Loucy (cell line): ENCODE measurements around the gene SLC35E4.
"Not testable (repeated sequence)": the region's sequence is repeated elsewhere in the genome, so short reads cannot be mapped to it uniquely, and the experiment has no call there.

Experiments
- H2AFZ ChIP-seq: fragments of 200-600 bp; sonication (generic); 2 replicates; pipeline ENCODE4 v1.6.0; 2016; ENCODE audit warnings: antibody characterized with exemption, mild to moderate bottlenecking, low read length, moderate library complexity
- H3F3A ChIP-seq: fragments of 200-600 bp; 2 replicates; pipeline ENCODE4 v1.6.0; 2016; ENCODE audit warnings: antibody characterized with exemption, low read depth, mild to moderate bottlenecking
- H3K27me3 ChIP-seq: fragments of 200-600 bp; sonication (generic); 2 replicates; pipeline ENCODE4 v1.6.1; 2014; ENCODE audit warnings: low read length, mild to moderate bottlenecking; ENCODE audit not compliant: insufficient read depth, poor library complexity, severe bottlenecking
- H3K36me3 ChIP-seq: fragments of 200-600 bp; sonication (generic); 2 replicates; pipeline ENCODE4 v1.6.1; 2016; ENCODE audit warnings: low read length; ENCODE audit not compliant: insufficient read depth
- H3K4me1 ChIP-seq: fragments of 200-600 bp; sonication (generic); 2 replicates; pipeline ENCODE4 v1.5.1; 2014; ENCODE audit warnings: low read length, mild to moderate bottlenecking; ENCODE audit not compliant: insufficient read depth, poor library complexity, severe bottlenecking
- H3K4me2 ChIP-seq: fragments of 200-600 bp; sonication (generic); 2 replicates; pipeline ENCODE4 v1.6.0; 2014; ENCODE audit warnings: antibody characterized with exemption, low read length, low read depth, mild to moderate bottlenecking; ENCODE audit not compliant: poor library complexity, severe bottlenecking
- H3K4me3 ChIP-seq: fragments of 200-600 bp; sonication (generic); 2 replicates; pipeline ENCODE4 v1.5.1; 2014; ENCODE audit warnings: low read length, mild to moderate bottlenecking, mixed read lengths; ENCODE audit not compliant: poor library complexity, severe bottlenecking
- H3K79me2 ChIP-seq: fragments of 200-600 bp; sonication (generic); 2 replicates; pipeline ENCODE4 v1.6.1; 2014; ENCODE audit warnings: low read length; ENCODE audit not compliant: insufficient read depth
- H3K9ac ChIP-seq: fragments of 200-600 bp; sonication (generic); 2 replicates; pipeline ENCODE4 v1.6.0; 2014; ENCODE audit warnings: mild to moderate bottlenecking, low read depth, low read length, moderate library complexity; ENCODE audit not compliant: poor library complexity, severe bottlenecking
- H3K9me2 ChIP-seq: fragments of 200-600 bp; sonication (generic); replicated peaks from 2 replicates; pipeline ENCODE4 v1.6.1; 2016; ENCODE audit warnings: low read depth, low read length, mixed read lengths
- H3K9me3 ChIP-seq: fragments of 200-600 bp; sonication (generic); 2 replicates; pipeline ENCODE4 v1.6.1; 2014; ENCODE audit warnings: mild to moderate bottlenecking, antibody characterized with exemption, low read length, low read depth; ENCODE audit not compliant: insufficient read depth
- H4K20me1 ChIP-seq: fragments of 200-600 bp; sonication (generic); 2 replicates; pipeline ENCODE4 v1.6.0; 2014; ENCODE audit warnings: antibody characterized with exemption, low read length, mild to moderate bottlenecking; ENCODE audit not compliant: insufficient read depth, poor library complexity, severe bottlenecking
- CTCF ChIP-seq: fragments of 200-600 bp; sonication (generic); conservative IDR thresholded peaks from 2 replicates; pipeline ENCODE4 v1.5.1; 2014; ENCODE audit warnings: mild to moderate bottlenecking, antibody characterized with exemption, low read length
- EZH2phosphoT487 ChIP-seq: fragments of 200-600 bp; IDR thresholded peaks from 2 replicates; pipeline ENCODE4 v1.6.1; 2018; ENCODE audit warnings: antibody characterized with exemption, mild to moderate bottlenecking, moderate library complexity, borderline replicate concordance

Gene SLC35E4

GRCh38 chr22:30591588-30592359 is 43.8 kb upstream of the SLC35E4 start, which contains the start of gene PES1:
PES1 (minus strand) TSS chr22:30591910; CDS start chr22:30591833, 77 bp downstream.
- Histone ChIP-seq H3F3A (no peaks in the 10 kb centered on the region), H3K36me3 (peaks cover 16% of the 10 kb centered on the region; the same call in 1 of the 2 replicates), H3K79me2 (peaks cover 26% of the 10 kb centered on the region), H3K9me2 (no peaks in the 10 kb centered on the region), H3K9ac (peak within 1 kb of the TSS; percentile 87), H3K4me2 (peak within 1 kb of the TSS; percentile 92), H3K4me3 (peak within 1 kb of the TSS; percentile 88), H3K4me1 (peaks cover 17% of the 10 kb centered on the region), H3K27me3 (no peaks in the 10 kb centered on the region), H3K9me3 (no peaks in the 10 kb centered on the region), H2AFZ (peak within 1 kb of the TSS; percentile 67; the same call in 1 of the 2 replicates), H4K20me1 (no peaks in the 10 kb centered on the region)
- TF ChIP-seq EZH2phosphoT487 = no peak
- no peak for TF ChIP-seq CTCF

GRCh38 chr22:30592360-30592713 is 43.2 kb upstream of the SLC35E4 start:
- Histone ChIP-seq H3K36me3 (peaks cover 11% of the 10 kb centered on the region; the same call in 1 of the 2 replicates), H3K4me2 (peak overlapping the region; percentile 92), H3K79me2 (peaks cover 26% of the 10 kb centered on the region), H3K4me3 (peak overlapping the region; percentile 88), H3K4me1 (peaks cover 17% of the 10 kb centered on the region)
- not testable (repeated sequence) for H4K20me1 ChIP-seq, H3F3A ChIP-seq, H2AFZ ChIP-seq, H3K9me3 ChIP-seq, H3K9ac ChIP-seq, H3K27me3 ChIP-seq, H3K9me2 ChIP-seq

- Histone ChIP-seq H3K79me2 (peaks cover 4% of the 10 kb centered on the region), H3K4me1 (peaks cover under 1% of the 10 kb centered on the region), H3K9me3 (no peaks in the 10 kb centered on the region), H3K9ac (no peak overlapping the region), H2AFZ (no peak overlapping the region), H3K9me2 (no peaks in the 10 kb centered on the region), H3K36me3 (no peaks in the 10 kb centered on the region), H4K20me1 (no peaks in the 10 kb centered on the region), H3K4me2 (no peak overlapping the region), H3F3A (no peaks in the 10 kb centered on the region), H3K4me3 (no peak overlapping the region), H3K27me3 (no peaks in the 10 kb centered on the region)
- no peak for TF ChIP-seq EZH2phosphoT487
- no peak for TF ChIP-seq CTCF
Measured at GRCh38 chr22:30596199-30596598, 39.4 kb upstream of the SLC35E4 start.

GRCh38 chr22:30596886-30597285 is 38.7 kb upstream of the SLC35E4 start:
- Histone ChIP-seq H2AFZ (no peak overlapping the region), H3K9ac (no peak overlapping the region), H3K4me2 (no peak overlapping the region), H3K36me3 (no peaks in the 10 kb centered on the region), H3K27me3 (no peaks in the 10 kb centered on the region), H3K4me1 (no peaks in the 10 kb centered on the region), H3K79me2 (no peaks in the 10 kb centered on the region), H3K9me3 (no peaks in the 10 kb centered on the region), H4K20me1 (no peaks in the 10 kb centered on the region), H3K9me2 (no peaks in the 10 kb centered on the region), H3K4me3 (no peak overlapping the region), H3F3A (no peaks in the 10 kb centered on the region)
- TF ChIP-seq EZH2phosphoT487 (no peak), CTCF (no peak)
